K562 (cell line): Measurements from ENCODE around the gene CD37. TPM values are rescaled to one million over a fixed set of nuclear protein-coding genes. Genes with fewer than 3 reads are reported as not detected.

Source experiments
- ATAC-seq: fragments of 200-7000 bp; cut with Tn5 transposase; 3 replicates; pipeline ENCODE4 v1.9.1; 2020; ENCODE audit warnings: moderate library complexity
- BruUV-seq: library from RNA; stranded (reverse); fragments of 400-500 nt; replicated peaks from 2 replicates; lab custom pipeline; 2021; lab: Mats Ljungman, UMichigan
- CTCF ChIA-PET: fragments of 300-600 bp; formaldehyde crosslinking; extraction: SDS; loops from one replicate; lab custom pipeline; 2021; ENCODE audit warnings: low intra/inter-chr PET ratio; lab: Yijun Ruan, JAX
- POLR2A ChIA-PET: fragments of 300-600, 350-650 bp; sonication (Branson Sonifier 250); formaldehyde crosslinking; extraction: SDS; loops from one replicate; lab custom pipeline; 2021; ENCODE audit warnings: antibody characterized with exemption, inconsistent platforms; lab: Yijun Ruan, JAX
- DNase-seq, 4 experiments: peaks; one replicate each; pipeline versions ENCODE4 v3.0.0 to v3.0.0-alpha.2; 2011 to 2018; ENCODE audit warnings: low spot score in 3 of 4, mixed read lengths in 3 of 4; ENCODE audit errors: extremely low read depth in 1 of 4
- FAIRE-seq: peaks from 2 replicates; lab custom pipeline; 2011; peaks lifted over from hg19 to GRCh38; lab: Jason Lieb, UNC
- H2AFZ ChIP-seq: 2 replicates; pipeline ENCODE4 v1.6.0; 2011; ENCODE audit warnings: low read depth, low read length, control low read depth, inconsistent platforms
- H3K27ac ChIP-seq: fragments of 200-600 bp; 3 replicates; pipeline ENCODE4 v1.8.0; 2011; ENCODE audit warnings: low read depth, mild to moderate bottlenecking, control low read depth, inconsistent platforms, low read length, moderate library complexity, mixed read lengths; ENCODE audit errors: extremely low read depth
- H3K27me3 ChIP-seq, 2 experiments: fragments of 300-600 bp in 1 of 2; 2 replicates in 1 of 2; 3 replicates in 1 of 2; pipeline versions ENCODE4 v1.6.0 to v1.8.0; 2011; ENCODE audit warnings: inconsistent platforms in 2 of 2, low read length in 2 of 2, mild to moderate bottlenecking in 1 of 2, mixed read lengths in 1 of 2, moderate library complexity in 1 of 2; ENCODE audit not compliant: control insufficient read depth in 2 of 2, insufficient read depth in 2 of 2
- H3K36me3 ChIP-seq: fragments of 300-600 bp; 3 replicates; pipeline ENCODE4 v1.8.0; 2011; ENCODE audit warnings: mild to moderate bottlenecking, low read length, inconsistent platforms; ENCODE audit not compliant: control insufficient read depth, insufficient read depth
- H3K4me1 ChIP-seq, 2 experiments: fragments of 200-600 bp in 1 of 2; replicated peaks in 1 of 2; 2 replicates in 1 of 2; 3 replicates in 1 of 2; pipeline versions ENCODE4 v1.5.1 to v1.8.0; 2011; ENCODE audit warnings: inconsistent platforms in 2 of 2, low read length in 2 of 2, mild to moderate bottlenecking in 1 of 2, mixed read lengths in 1 of 2, moderate library complexity in 1 of 2; ENCODE audit not compliant: control insufficient read depth in 2 of 2, insufficient read depth in 2 of 2
- H3K4me2 ChIP-seq: 2 replicates; pipeline ENCODE4 v1.6.1; 2011; ENCODE audit warnings: low read length, control low read depth, inconsistent platforms, mixed read lengths; ENCODE audit not compliant: insufficient read depth
- H3K4me3 ChIP-seq: fragments of 200-600 bp; sonication (generic), shearing (Covaris generic); 2 replicates; pipeline ENCODE4 v1.5.1; 2016; ENCODE audit warnings: control low read depth, inconsistent platforms
- H3K79me2 ChIP-seq: fragments of 200-600 bp; 3 replicates; pipeline ENCODE4 v1.8.0; 2011; ENCODE audit warnings: low read length, inconsistent platforms; ENCODE audit not compliant: control insufficient read depth, insufficient read depth
- H3K9ac ChIP-seq, 2 experiments: 2 replicates each; pipeline versions ENCODE4 v1.6.0 to v1.6.1; 2011; ENCODE audit warnings: low read depth in 2 of 2, low read length in 2 of 2, control low read depth in 1 of 2, inconsistent platforms in 1 of 2, mild to moderate bottlenecking in 1 of 2, mixed read lengths in 1 of 2; ENCODE audit not compliant: insufficient read depth in 1 of 2
- H3K9me1 ChIP-seq: one replicate; pipeline ENCODE4 v1.6.0; 2011; ENCODE audit warnings: inconsistent platforms, mild to moderate bottlenecking, low read length, moderate library complexity; ENCODE audit not compliant: control insufficient read depth, insufficient read depth
- H3K9me3 ChIP-seq: replicated peaks from 2 replicates; pipeline ENCODE4 v1.5.1; 2011; ENCODE audit warnings: low read depth, low read length, inconsistent platforms; ENCODE audit not compliant: control insufficient read depth, insufficient read depth
- H4K20me1 ChIP-seq: replicated peaks from 2 replicates; pipeline ENCODE4 v1.6.1; 2011; ENCODE audit warnings: low read length, inconsistent platforms, mixed read lengths; ENCODE audit not compliant: control insufficient read depth, insufficient read depth
- ATF2 ChIP-seq: sonication (generic); formaldehyde crosslinking; IDR thresholded peaks from 2 replicates; pipeline ENCODE4 v1.8.1; 2022; ENCODE audit warnings: missing genetic modification reagents
- CLOCK ChIP-seq: fragments of 250-450 bp; sonication (Bioruptor Pico); IDR thresholded peaks from 2 replicates; pipeline ENCODE4 v1.4.0; 2020; ENCODE audit warnings: mild to moderate bottlenecking, moderate library complexity, borderline replicate concordance
- PHTF2 ChIP-seq: fragments of 250-450 bp; sonication (Bioruptor Pico); IDR thresholded peaks from 2 replicates; pipeline ENCODE4 v1.5.0; 2021; ENCODE audit warnings: mild to moderate bottlenecking
- UBTF ChIP-seq, 2 experiments: IDR thresholded peaks; 2 replicates each; pipeline ENCODE4 v1.6.1; 2012; ENCODE audit warnings: improper control_type of control experiment in 2 of 2, low read depth in 2 of 2, low read length in 2 of 2, borderline replicate concordance in 1 of 2
- ZBTB49 ChIP-seq: sonication (generic); formaldehyde crosslinking; IDR thresholded peaks from 2 replicates; pipeline ENCODE4 v1.8.0; 2022; ENCODE audit warnings: missing genetic modification reagents, mild to moderate bottlenecking, borderline replicate concordance
- ZNF217 ChIP-seq: sonication (generic); formaldehyde crosslinking; IDR thresholded peaks from 2 replicates; pipeline ENCODE4 v1.8.0; 2022; ENCODE audit warnings: mild to moderate bottlenecking, missing genetic modification reagents
- WGBS: fragments of 100-300 bp; shearing (Covaris generic); methylation state at CpG from one replicate; pipeline ENCODE4 v1.1.6; 2016; ENCODE audit warnings: low coverage, mixed read lengths; ENCODE audit not compliant: insufficient coverage; ENCODE audit errors: missing lambda C conversion rate; 5-methylcytosine and 5-hydroxymethylcytosine counted together
- in situ Hi-C: fragments of 300-500 bp; cut with MboI; formaldehyde crosslinking; loops from 4 replicates; pipeline ENCODE4 v1.15.0; 2018; ENCODE audit warnings: inconsistent platforms, mixed read lengths
- intact Hi-C: fragments of 100-400 bp; cut with micrococcal nuclease; formaldehyde crosslinking; loops from 2 replicates; pipeline ENCODE4 v1.14.2; 2022
- polyA plus RNA-seq, 8 experiments: library from polyadenylated mRNA; depleted of rRNA in 4 of 8; stranded (reverse) in 5 of 8; unstranded in 3 of 8; fragments of >200 nt; fragmentation: Nextera tagmentation in 2 of 8; fragmentation: Illumina TruSeq in 1 of 8; extraction: Ambion mirVana in 2 of 8; extraction: Trizol in 1 of 8; gene quantifications; 2 replicates each; pipeline versions ENCODE4 v1.2.1 to v1.2.3, GENCODE V29; 2011 to 2014; ENCODE audit warnings: inconsistent platforms in 1 of 8, missing spikeins in 1 of 8
- total RNA-seq, 7 experiments: library from RNA; depleted of rRNA in 6 of 7; stranded (reverse); fragments of >200 nt in 6 of 7; fragmentation: Illumina TruSeq in 2 of 7; extraction: Trizol in 2 of 7; gene quantifications; 2 replicates each; pipeline versions ENCODE4 v1.2.1 to v1.2.3, GENCODE V29; 2011 to 2021; ENCODE audit warnings: low replicate concordance in 1 of 7

Gene CD37
- total and polyA plus RNA-seq, 9 of the 15 experiments (the other 6 are each of a cell fraction or from before 2014, with no cell fraction given) = 2.5 to 19.0 (median 7.4) TPM

GRCh38 chr19:49347191-49347590, 12.0 kb downstream of the CD37 start:
- CTCF ChIA-PET = no interaction called here
- FAIRE-seq = no peak

More at GRCh38 chr19:49347191-49347590, 12.0 kb downstream of the CD37 start:
- Histone ChIP-seq H3K4me1 (peaks cover 0 to 5% of the 10 kb centered on the region in 2 experiments; a peak in 2 of 5 replicates), H3K9ac (no peak overlapping the region), H2AFZ (no peak overlapping the region), H3K4me3 (no peak overlapping the region), H4K20me1 (no peaks in the 10 kb centered on the region), H3K9me3 (no peaks in the 10 kb centered on the region), H3K27ac (no peak overlapping the region), H3K79me2 (no peaks in the 10 kb centered on the region), H3K4me2 (no peak overlapping the region), H3K9me1 (no peaks in the 10 kb centered on the region), H3K36me3 (peaks cover 46% of the 10 kb centered on the region; the same call in 2 of the 3 replicates), H3K27me3 (no peaks in the 10 kb centered on the region)
- TF ChIP-seq UBTF (IDR thresholded peaks at IDR 0.05; ENCODE audit: borderline replicate concordance in 1 of 2, low read depth in 2 of 2, low read length in 2 of 2) = no peak
- no peak for TF ChIP-seq ZNF217 (CRISPR knock-in tag)
- no peak for TF ChIP-seq PHTF2 (CRISPR knock-in tag)
- no peak for TF ChIP-seq ATF2 (CRISPR knock-in tag)
- no peak for TF ChIP-seq CLOCK
- no peak for TF ChIP-seq ZBTB49 (CRISPR knock-in tag)
- DNase-seq = no peak
- POLR2A ChIA-PET = interaction anchor here (0.6 kb wide), 2 partner anchors 183 to 189 kb away, joined by 3 read pairs; no protein-coding TSS in a partner anchor
- 93% methylated on average over 15 of the region's 15 CpGs for WGBS
- BruUV-seq = no TSS peak
- intact Hi-C loops (no loop called here), in situ Hi-C loops (no loop called here)
- ATAC-seq = no peak
